Left renal pelvis (tissue), 4 donors: ENCODE results near the gene ZAR1L. TPM values are rescaled to one million over a fixed set of nuclear protein-coding genes. Genes with fewer than 3 reads are reported as not detected.

ENCODE experiments used
- DNase-seq, 4 donors: peaks; one replicate each; pipeline ENCODE4 v3.0.0-alpha.2; 2013; ENCODE audit warnings: low read depth in 4 of 4, low spot score in 3 of 4
- polyA plus RNA-seq, 4 donors: library from polyadenylated mRNA; unstranded; fragments of 120-200 nt; gene quantifications; one replicate each; pipeline ENCODE4 v1.2.1, GENCODE V29; 2013; ENCODE audit not compliant: insufficient read length in 4 of 4

The ZAR1L gene
- polyA plus RNA-seq, 4 donors = not detected

- no peak for DNase-seq
These were observed 57.5 kb downstream of the ZAR1L start for GRCh38 chr13:32257649-32258048.

- no peak for DNase-seq
These were observed 58.9 kb downstream of the ZAR1L start for GRCh38 chr13:32256243-32256642.

GRCh38 chr13:32255724-32256109, 59.4 kb downstream of the ZAR1L start:
- DNase-seq = no peak

GRCh38 chr13:32254916-32255723, 60.0 kb downstream of the ZAR1L start:
- DNase-seq = no peak

GRCh38 chr13:32254416-32254815, 60.7 kb downstream of the ZAR1L start:
- DNase-seq = no peak

GRCh38 chr13:32253911-32254399, 61.2 kb downstream of the ZAR1L start:
- DNase-seq = no peak

Other genes with a start within 250 kb of the ZAR1L start
- 1 to 10 TPM; 6.0 to 9.0 (median 7.6) TPM for gene BRCA2, start 145 bp upstream of the ZAR1L start, polyA plus RNA-seq
- gene N4BP2L1, start 112.8 kb upstream of the ZAR1L start, polyA plus RNA-seq = 10 to 100 TPM; 17.3 to 25.6 (median 20.9) TPM
- gene N4BP2L2, start 223.4 kb upstream of the ZAR1L start, polyA plus RNA-seq = 100 to 1,000 TPM; 167 to 223 (median 174) TPM